Activated naive CD8-positive, alpha-beta T cell treated with anti-CD3 and anti-CD28 coated beads, Interleukin-2, amount 50 U/mL, for 24 hours (primary cell): ENCODE results near the gene SMPD3.

ENCODE experiments used
- ATAC-seq: fragments of 150-1000 bp; cut with Tn5 transposase; one replicate; pipeline ENCODE4 v1.10.0; 2021
- DNase-seq: peaks from one replicate; pipeline ENCODE4 v3.0.0; 2021
- H3K27ac Mint-ChIP-seq: one replicate; pipeline ENCODE4 v1.8.0; 2021; ENCODE audit warnings: mild to moderate bottlenecking, mixed read lengths
- H3K27me3 Mint-ChIP-seq: one replicate; pipeline ENCODE4 v1.8.0; 2021; ENCODE audit warnings: mixed read lengths
- H3K36me3 Mint-ChIP-seq: one replicate; pipeline ENCODE4 v1.8.0; 2021; ENCODE audit warnings: low read depth, mixed read lengths
- H3K4me1 Mint-ChIP-seq: one replicate; pipeline ENCODE4 v1.8.0; 2021; ENCODE audit warnings: mixed read lengths
- H3K4me3 Mint-ChIP-seq: one replicate; pipeline ENCODE4 v1.8.0; 2021; ENCODE audit warnings: mild to moderate bottlenecking, moderate library complexity, mixed read lengths
- H3K9me3 Mint-ChIP-seq: one replicate; pipeline ENCODE4 v1.8.0; 2021; ENCODE audit warnings: mixed read lengths

Gene SMPD3

GRCh38 chr16:68411086-68411485, 37.2 kb downstream of the SMPD3 start:
- H3K4me3 Mint-ChIP-seq: no peak overlapping the region
- no peak overlapping the region for H3K27ac Mint-ChIP-seq
- H3K36me3 Mint-ChIP-seq: no peaks in the 10 kb centered on the region
- H3K9me3 Mint-ChIP-seq: no peaks in the 10 kb centered on the region
- no peak for DNase-seq
- no peaks in the 10 kb centered on the region for H3K27me3 Mint-ChIP-seq
- peaks cover 1% of the 10 kb centered on the region for H3K4me1 Mint-ChIP-seq
- ATAC-seq: no peak

DNA sequence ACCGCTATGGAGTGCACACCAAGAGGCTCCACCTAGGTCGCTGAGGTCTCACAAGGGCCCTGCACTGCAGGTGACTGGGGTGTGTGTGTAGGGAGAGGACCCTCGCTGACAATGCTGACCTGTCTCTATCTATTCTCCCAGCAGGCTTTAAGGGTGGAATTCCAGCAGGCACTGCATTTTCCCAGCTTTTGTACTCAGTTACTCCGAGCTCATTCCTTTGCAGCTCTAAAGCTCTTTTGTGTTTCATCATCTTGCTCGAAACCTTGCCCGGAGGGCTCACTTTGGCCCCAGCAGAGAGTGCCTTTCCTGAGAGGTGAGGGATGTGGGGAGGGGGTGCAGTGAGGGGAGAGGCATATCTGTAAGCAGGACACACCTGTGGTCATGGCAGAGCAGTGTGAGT, 39.3 kb downstream of the SMPD3 start:
- H3K4me3 Mint-ChIP-seq: no peak overlapping the region
- H3K27ac Mint-ChIP-seq: no peak overlapping the region
- no peaks in the 10 kb centered on the region for H3K36me3 Mint-ChIP-seq

GRCh38 chr16:68408428-68408827, 39.9 kb downstream of the SMPD3 start:
- Mint-ChIP-seq H3K36me3 (no peaks in the 10 kb centered on the region), H3K27me3 (no peaks in the 10 kb centered on the region), H3K9me3 (no peaks in the 10 kb centered on the region), H3K4me3 (no peak overlapping the region), H3K27ac (no peak overlapping the region), H3K4me1 (no peaks in the 10 kb centered on the region)
- no peak for DNase-seq
- ATAC-seq: no peak

More for the DNA sequence above, 39.3 kb downstream of the SMPD3 start:
- H3K4me1 Mint-ChIP-seq: no peaks in the 10 kb centered on the region
- H3K27me3 Mint-ChIP-seq: no peaks in the 10 kb centered on the region
- no peaks in the 10 kb centered on the region for H3K9me3 Mint-ChIP-seq
- ATAC-seq (no peak), DNase-seq (no peak)

- Mint-ChIP-seq H3K4me1 (peaks cover 2% of the 10 kb centered on the region), H3K4me3 (no peak overlapping the region)
- ATAC-seq: no peak
Measured at GRCh38 chr16:68406458-68407152, 41.7 kb downstream of the SMPD3 start.

DNA sequence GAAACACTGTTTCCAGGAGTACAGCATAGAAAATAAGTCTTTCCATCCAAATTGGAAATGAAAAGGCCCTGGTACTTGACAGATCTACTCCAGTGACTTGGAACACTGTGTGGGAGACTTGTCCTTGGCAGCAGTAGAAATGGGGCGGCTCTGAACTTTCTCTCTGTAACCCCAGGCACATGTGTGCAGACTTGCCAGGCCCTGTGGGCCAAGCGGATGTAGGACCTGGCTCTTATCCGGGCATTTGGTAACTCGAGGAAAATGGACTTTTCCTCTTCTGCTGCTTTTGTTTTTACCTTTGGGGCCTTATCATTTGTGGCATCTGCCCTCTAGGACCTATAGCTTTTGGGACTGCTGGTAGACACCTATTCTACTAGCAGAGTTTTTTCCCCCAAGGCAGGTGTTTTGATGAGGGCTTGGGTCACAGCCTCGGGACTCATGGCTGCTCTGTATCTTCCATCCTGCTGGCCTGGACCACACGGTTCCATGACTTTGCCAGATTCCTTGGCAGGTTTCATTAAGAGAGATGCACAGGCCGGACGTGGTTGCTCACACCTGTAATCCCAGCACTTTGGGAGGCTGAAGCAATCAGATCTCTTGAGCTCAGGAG, 43.5 kb downstream of the SMPD3 start:
- DNase-seq (no peak), ATAC-seq (no peak)
- no peak overlapping the region for H3K4me3 Mint-ChIP-seq
- H3K4me1 Mint-ChIP-seq: peaks cover 12% of the 10 kb centered on the region
- H3K9me3 Mint-ChIP-seq: no peaks in the 10 kb centered on the region
- H3K27me3 Mint-ChIP-seq: no peaks in the 10 kb centered on the region
- H3K36me3 Mint-ChIP-seq: no peaks in the 10 kb centered on the region
- no peak overlapping the region for H3K27ac Mint-ChIP-seq

More at GRCh38 chr16:68406458-68407152, 41.7 kb downstream of the SMPD3 start:
- Mint-ChIP-seq H3K27me3 (no peaks in the 10 kb centered on the region), H3K9me3 (no peaks in the 10 kb centered on the region), H3K36me3 (no peaks in the 10 kb centered on the region), H3K27ac (no peak overlapping the region)
- DNase-seq: no peak

DNA sequence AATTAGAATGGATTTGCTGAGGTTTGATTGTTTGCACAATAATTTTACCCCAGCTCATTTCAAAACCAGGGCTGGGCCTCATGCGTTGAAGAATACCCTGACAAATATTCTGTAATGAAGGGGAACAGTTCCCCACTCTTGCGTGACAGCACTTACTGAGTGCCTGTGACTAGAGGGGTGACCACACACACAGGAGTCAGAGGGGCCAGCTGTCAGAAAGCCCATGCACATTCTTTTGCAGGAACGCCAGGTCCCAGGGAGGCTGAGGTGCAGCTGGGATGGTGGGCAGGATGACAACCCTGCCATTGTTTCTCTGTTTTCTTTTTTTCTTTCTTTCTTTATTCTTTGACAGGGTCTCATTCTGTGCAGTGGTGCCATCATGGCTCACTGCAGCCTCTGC, 44.6 kb downstream of the SMPD3 start:
- Mint-ChIP-seq H3K9me3 (no peaks in the 10 kb centered on the region), H3K36me3 (no peaks in the 10 kb centered on the region), H3K27me3 (no peaks in the 10 kb centered on the region), H3K4me1 (peaks cover 12% of the 10 kb centered on the region), H3K27ac (no peak overlapping the region), H3K4me3 (no peak overlapping the region)
- DNase-seq (no peak), ATAC-seq (no peak)

GRCh38 chr16:68403177-68403576, 45.1 kb downstream of the SMPD3 start:
- no peak overlapping the region for H3K4me3 Mint-ChIP-seq
- H3K36me3 Mint-ChIP-seq: no peaks in the 10 kb centered on the region
- peaks cover 12% of the 10 kb centered on the region for H3K4me1 Mint-ChIP-seq
- no peak overlapping the region for H3K27ac Mint-ChIP-seq
- H3K27me3 Mint-ChIP-seq: no peaks in the 10 kb centered on the region
- DNase-seq (no peak), ATAC-seq (no peak)
- H3K9me3 Mint-ChIP-seq: no peaks in the 10 kb centered on the region

GRCh38 chr16:68402748-68403040, 45.6 kb downstream of the SMPD3 start:
- no peak overlapping the region for H3K27ac Mint-ChIP-seq
- H3K27me3 Mint-ChIP-seq: no peaks in the 10 kb centered on the region
- no peak for ATAC-seq
- H3K4me3 Mint-ChIP-seq: no peak overlapping the region
- peaks cover 12% of the 10 kb centered on the region for H3K4me1 Mint-ChIP-seq
- no peaks in the 10 kb centered on the region for H3K9me3 Mint-ChIP-seq
- H3K36me3 Mint-ChIP-seq: no peaks in the 10 kb centered on the region
- no peak for DNase-seq

DNA sequence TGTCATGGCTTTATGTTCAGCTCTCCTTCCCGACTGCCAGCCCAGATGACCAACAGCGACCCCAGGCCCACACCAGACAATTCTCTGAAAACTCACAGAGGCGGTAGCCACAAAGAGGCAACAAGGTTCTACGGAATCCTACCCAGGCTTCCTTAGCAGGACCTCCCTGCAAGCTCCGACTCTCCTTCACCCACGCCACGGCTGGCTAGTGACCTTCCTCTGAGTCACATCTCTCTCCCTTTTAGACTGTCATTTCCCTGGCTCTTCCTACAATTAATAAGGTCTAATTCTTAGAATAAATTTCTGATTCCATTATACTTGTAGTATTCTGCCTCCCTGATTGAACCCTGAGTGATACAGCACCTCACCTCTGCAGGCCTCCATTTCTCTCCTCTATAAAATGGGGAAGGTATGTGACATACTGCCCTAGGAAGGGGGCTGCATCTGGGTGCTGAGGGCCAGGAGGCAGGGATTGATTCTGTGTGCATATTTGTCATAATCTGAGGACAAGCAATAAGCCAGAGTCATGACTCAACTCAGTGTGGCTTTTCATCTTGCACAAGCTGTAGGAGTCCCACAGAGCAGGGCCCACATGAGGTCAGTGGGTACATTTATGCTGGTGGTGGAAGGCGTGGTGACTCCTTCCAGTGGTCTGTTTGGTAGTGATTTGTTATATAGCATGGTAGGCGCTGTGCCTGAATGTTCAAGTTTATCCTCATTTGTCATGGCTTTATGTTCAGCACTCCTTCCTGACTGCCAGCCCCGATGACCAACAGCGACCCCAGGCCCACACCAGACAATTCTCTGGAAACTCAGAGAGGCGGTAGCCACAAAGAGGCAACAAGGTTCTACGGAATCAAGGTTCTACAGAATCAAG, 46.2 kb downstream of the SMPD3 start:
- no peak overlapping the region for H3K27ac Mint-ChIP-seq
- no peak overlapping the region for H3K4me3 Mint-ChIP-seq
- ATAC-seq (peak; percentile 63), DNase-seq (no peak)
- no peaks in the 10 kb centered on the region for H3K9me3 Mint-ChIP-seq
- H3K27me3 Mint-ChIP-seq: no peaks in the 10 kb centered on the region
- peaks cover 12% of the 10 kb centered on the region for H3K4me1 Mint-ChIP-seq
- no peaks in the 10 kb centered on the region for H3K36me3 Mint-ChIP-seq

- H3K9me3 Mint-ChIP-seq: no peaks in the 10 kb centered on the region
- H3K27ac Mint-ChIP-seq: no peak overlapping the region
- no peak for ATAC-seq
- H3K36me3 Mint-ChIP-seq: no peaks in the 10 kb centered on the region
- H3K4me1 Mint-ChIP-seq: peaks cover 12% of the 10 kb centered on the region
- DNase-seq: no peak
- H3K27me3 Mint-ChIP-seq: no peaks in the 10 kb centered on the region
- no peak overlapping the region for H3K4me3 Mint-ChIP-seq
Measured at GRCh38 chr16:68400924-68401460, 47.3 kb downstream of the SMPD3 start.

DNA sequence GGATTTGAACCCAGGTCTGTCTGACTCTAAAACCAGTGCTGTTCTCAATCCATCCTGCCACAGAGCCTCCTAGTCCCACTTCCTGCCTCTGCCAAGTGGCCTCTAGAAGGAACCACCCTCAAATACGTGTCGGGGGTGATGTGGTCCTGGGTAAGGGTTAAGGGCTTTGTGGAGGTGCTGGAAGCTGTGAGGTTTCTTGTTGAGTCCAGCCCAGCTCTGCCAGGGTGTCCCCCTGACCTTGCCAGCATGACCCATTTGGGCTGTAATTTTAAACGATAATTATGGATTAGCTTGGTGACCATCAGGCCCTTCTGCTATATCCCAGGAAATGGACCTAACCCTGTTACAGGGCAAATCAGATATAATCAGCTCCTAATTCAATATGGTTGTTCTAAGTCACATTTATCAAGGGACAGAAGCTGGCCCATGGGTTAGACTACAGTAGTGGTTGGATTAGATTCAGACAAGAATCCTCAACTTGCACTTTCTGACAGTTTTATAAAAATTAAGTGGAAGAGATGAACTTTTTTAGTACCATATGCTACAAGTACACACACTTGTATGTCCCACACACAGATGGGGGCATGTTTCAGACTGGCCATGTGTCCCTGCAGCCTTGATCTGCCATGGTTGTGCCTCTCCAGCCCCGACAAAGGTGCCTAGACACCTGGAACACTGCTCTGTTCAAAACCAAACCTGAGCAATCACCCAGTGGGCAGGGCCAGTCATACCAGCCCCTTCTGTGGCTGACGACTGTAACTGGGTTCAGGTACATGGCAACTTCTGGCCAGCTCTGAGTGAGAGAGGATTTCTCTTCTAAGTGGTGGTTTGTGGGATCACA, 48.0 kb downstream of the SMPD3 start:
- no peaks in the 10 kb centered on the region for H3K27me3 Mint-ChIP-seq
- H3K9me3 Mint-ChIP-seq: no peaks in the 10 kb centered on the region
- no peak overlapping the region for H3K4me3 Mint-ChIP-seq
- H3K27ac Mint-ChIP-seq: no peak overlapping the region
- ATAC-seq (no peak), DNase-seq (no peak)
- H3K36me3 Mint-ChIP-seq: no peaks in the 10 kb centered on the region
- H3K4me1 Mint-ChIP-seq: peaks cover 12% of the 10 kb centered on the region

DNA sequence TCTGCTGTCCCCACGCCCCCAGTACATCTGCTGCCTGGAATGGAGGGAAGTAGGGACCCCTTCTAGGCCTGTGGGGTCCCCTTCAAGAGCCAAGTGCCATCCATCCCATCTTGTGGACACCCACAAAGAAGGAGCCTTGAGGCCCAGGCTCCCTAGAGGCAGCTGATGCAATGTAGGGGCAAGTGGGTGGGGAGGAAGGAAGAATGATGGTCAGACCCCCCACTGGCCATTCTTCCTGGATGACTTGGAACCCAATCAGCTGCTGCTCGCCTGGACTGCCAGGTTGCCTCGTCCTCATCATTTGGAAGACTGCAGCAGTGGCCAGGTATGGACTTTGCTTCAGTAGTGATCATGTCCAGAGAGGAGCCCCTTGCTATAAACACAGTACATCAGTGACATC, 48.9 kb downstream of the SMPD3 start:
- ATAC-seq (no peak), DNase-seq (no peak)
- Mint-ChIP-seq H3K9me3 (no peaks in the 10 kb centered on the region), H3K4me1 (peaks cover 12% of the 10 kb centered on the region), H3K36me3 (no peaks in the 10 kb centered on the region), H3K4me3 (no peak overlapping the region), H3K27ac (no peak overlapping the region), H3K27me3 (no peaks in the 10 kb centered on the region)

- Mint-ChIP-seq H3K27ac (no peak overlapping the region), H3K4me1 (peaks cover 12% of the 10 kb centered on the region), H3K27me3 (no peaks in the 10 kb centered on the region), H3K9me3 (no peaks in the 10 kb centered on the region), H3K36me3 (no peaks in the 10 kb centered on the region), H3K4me3 (no peak overlapping the region)
- no peak for ATAC-seq
- DNase-seq: no peak
Measured at GRCh38 chr16:68397710-68398201, 50.6 kb downstream of the SMPD3 start.

DNA sequence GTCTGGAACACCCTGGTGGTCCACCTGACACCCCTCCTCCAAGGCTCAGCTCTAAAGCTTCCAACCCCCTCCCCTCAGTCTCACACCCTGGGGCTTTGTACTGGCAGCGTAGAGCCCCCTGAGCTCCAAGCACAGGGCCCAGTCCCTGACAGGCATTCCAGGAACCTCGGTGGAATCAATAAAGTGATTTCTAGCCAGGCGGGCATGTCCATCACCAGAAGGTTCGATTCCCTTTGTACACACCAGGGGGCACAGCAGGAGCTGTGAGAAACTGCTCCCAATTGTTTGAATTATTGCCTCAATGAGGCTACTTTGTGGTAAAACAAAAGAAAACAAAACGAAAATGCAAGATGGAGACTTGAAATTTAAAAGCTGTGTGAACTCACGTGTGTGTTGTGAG, 51.8 kb downstream of the SMPD3 start:
- Mint-ChIP-seq H3K27ac (no peak overlapping the region), H3K36me3 (no peaks in the 10 kb centered on the region), H3K27me3 (no peaks in the 10 kb centered on the region), H3K4me1 (peaks cover 9% of the 10 kb centered on the region), H3K4me3 (no peak overlapping the region), H3K9me3 (no peaks in the 10 kb centered on the region)
- peak; percentile 20 for DNase-seq
- ATAC-seq: peak; percentile 52
